Breast epithelium (tissue), 4 donors: ENCODE data around the gene TMEM187. TPM values are rescaled to one million over a fixed set of nuclear protein-coding genes. Genes with fewer than 3 reads are reported as not detected.

Experiments used
- DNase-seq, 2 donors: peaks; one replicate each; pipeline ENCODE4 v3.0.0-alpha.2; 2019; ENCODE audit warnings: low spot score in 2 of 2
- H3K27ac ChIP-seq, 2 donors: fragments of 200-600 bp; sonication (generic) in 1 of 2; one replicate each; pipeline ENCODE4 v1.5.1; 2016 to 2019; ENCODE audit warnings: mild to moderate bottlenecking in 1 of 2
- H3K27me3 ChIP-seq, 2 donors: fragments of 200-600 bp; sonication (generic) in 1 of 2; one replicate each; pipeline versions ENCODE4 v1.5.1 to v1.6.0; 2017 to 2019; ENCODE audit warnings: control low read depth in 1 of 2, mild to moderate bottlenecking in 1 of 2
- H3K36me3 ChIP-seq: fragments of 200-600 bp; one replicate; pipeline ENCODE4 v1.5.1; 2019
- H3K4me1 ChIP-seq, 2 donors: fragments of 200-600 bp; sonication (generic); one replicate each; pipeline ENCODE4 v1.5.1; 2016 to 2019; ENCODE audit warnings: control low read depth in 1 of 2
- H3K4me3 ChIP-seq, 3 donors: fragments of 200-600 bp; sonication (generic); 1 replicate in 2 of 3; 2 replicates in 1 of 3; pipeline ENCODE4 v1.5.1; 2016 to 2019; ENCODE audit warnings: mild to moderate bottlenecking in 3 of 3, moderate library complexity in 2 of 3
- H3K9me3 ChIP-seq, 2 donors: fragments of 200-600 bp; sonication (generic) in 1 of 2; one replicate each; pipeline ENCODE4 v1.5.1; 2016 to 2019; ENCODE audit warnings: control low read depth in 1 of 2
- POLR2A ChIP-seq: fragments of 450-650 bp; IDR thresholded peaks from one replicate; pipeline ENCODE4 v1.6.1; 2016; ENCODE audit warnings: antibody characterized with exemption, mild to moderate bottlenecking, moderate library complexity
- POLR2AphosphoS5 ChIP-seq, 3 donors: sonication (generic); formaldehyde crosslinking; IDR thresholded peaks; one replicate each; pipeline ENCODE4 v1.6.1; 2017; ENCODE audit warnings: antibody characterized with exemption in 3 of 3
- intact Hi-C: fragments of 100-400 bp; cut with DNase I; formaldehyde crosslinking; loops from one replicate; pipeline ENCODE4 v1.15.1; 2023; ENCODE audit warnings: low total_unique reads
- total RNA-seq, 3 donors: library from RNA; depleted of rRNA; stranded (reverse); fragments of >200 nt; gene quantifications; one replicate each; pipeline ENCODE4 v1.1.0, GENCODE V29; 2016
- TF ChIP-seq, protein P1 (sequence below), 3 donors: fragments of 450-650 bp; IDR thresholded peaks; one replicate each; pipeline ENCODE4 v1.5.1; 2016 to 2017; ENCODE audit warnings: antibody characterized with exemption in 3 of 3, mild to moderate bottlenecking in 3 of 3, moderate library complexity in 3 of 3

The TMEM187 gene
- total RNA-seq, 3 donors from 2014 or later = 7.6 to 10.9 (median 8.2) TPM

DNA sequence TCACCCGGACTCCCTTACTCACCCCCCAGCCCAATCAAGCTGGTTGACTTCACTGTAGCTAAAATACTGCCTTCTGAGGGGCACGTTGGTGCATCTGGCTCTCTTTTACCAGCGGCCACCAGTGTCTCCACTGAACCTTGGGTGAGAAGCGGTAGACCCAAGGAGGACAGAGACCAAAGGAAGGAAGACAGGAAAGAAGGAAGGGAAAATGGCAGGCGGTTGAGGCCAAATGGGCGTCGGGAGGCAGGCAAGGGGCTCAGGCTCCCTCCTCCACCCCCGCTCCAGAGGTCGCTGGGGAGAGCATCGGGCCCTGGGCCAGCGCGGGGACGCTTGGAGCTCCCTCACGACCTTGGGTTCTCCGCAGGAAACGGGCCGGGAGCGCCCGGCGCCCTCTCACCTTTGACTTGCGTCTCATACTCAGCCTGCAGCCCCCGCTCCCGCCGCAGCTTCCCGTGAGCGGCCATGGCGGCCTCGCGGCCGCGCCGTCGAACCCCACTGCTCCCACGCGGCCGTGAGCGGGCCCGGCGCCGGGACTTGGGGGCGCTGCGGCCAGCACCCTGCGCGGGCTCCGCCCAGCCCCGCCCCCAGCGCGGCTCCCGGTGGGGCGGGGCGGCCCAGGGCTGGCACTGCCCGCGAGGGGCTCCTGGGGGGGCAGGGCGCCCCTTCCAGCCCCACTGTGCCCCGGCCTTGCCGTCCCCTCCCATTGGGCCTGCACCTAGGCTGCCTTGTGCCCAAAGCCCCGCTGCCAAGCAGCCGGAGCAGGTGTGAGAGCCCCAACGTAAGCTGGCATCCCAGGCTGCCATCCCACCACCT lies 46.6 kb upstream of the TMEM187 start, which contains the start of gene ARHGAP4:
TSS of gene ARHGAP4 (minus strand) at position 526 of the 813 bp plus-strand sequence. CDS start at position 464, 62 bp downstream.
- no peak for DNase-seq
- Histone ChIP-seq H3K4me1 (no peaks in the 10 kb centered on the region), H3K9me3 (no peaks in the 10 kb centered on the region), H3K36me3 (no peaks in the 10 kb centered on the region), H3K4me3 (peak within 1 kb of the TSS; percentile 49 to 70 (median 63)), H3K27ac (peak within 1 kb of the TSS; percentile 87 to 88), H3K27me3 (peaks cover 0 to 46% of the 10 kb centered on the region in 2 donors)
- intact Hi-C loops = no loop called here
- no peak for TF ChIP-seq POLR2AphosphoS5 (IDR thresholded peaks at IDR 0.05)
- TF ChIP-seq, protein P1, sequence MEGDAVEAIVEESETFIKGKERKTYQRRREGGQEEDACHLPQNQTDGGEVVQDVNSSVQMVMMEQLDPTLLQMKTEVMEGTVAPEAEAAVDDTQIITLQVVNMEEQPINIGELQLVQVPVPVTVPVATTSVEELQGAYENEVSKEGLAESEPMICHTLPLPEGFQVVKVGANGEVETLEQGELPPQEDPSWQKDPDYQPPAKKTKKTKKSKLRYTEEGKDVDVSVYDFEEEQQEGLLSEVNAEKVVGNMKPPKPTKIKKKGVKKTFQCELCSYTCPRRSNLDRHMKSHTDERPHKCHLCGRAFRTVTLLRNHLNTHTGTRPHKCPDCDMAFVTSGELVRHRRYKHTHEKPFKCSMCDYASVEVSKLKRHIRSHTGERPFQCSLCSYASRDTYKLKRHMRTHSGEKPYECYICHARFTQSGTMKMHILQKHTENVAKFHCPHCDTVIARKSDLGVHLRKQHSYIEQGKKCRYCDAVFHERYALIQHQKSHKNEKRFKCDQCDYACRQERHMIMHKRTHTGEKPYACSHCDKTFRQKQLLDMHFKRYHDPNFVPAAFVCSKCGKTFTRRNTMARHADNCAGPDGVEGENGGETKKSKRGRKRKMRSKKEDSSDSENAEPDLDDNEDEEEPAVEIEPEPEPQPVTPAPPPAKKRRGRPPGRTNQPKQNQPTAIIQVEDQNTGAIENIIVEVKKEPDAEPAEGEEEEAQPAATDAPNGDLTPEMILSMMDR (IDR thresholded peaks at IDR 0.05) = no peak
- TF ChIP-seq POLR2A = no peak

DNA sequence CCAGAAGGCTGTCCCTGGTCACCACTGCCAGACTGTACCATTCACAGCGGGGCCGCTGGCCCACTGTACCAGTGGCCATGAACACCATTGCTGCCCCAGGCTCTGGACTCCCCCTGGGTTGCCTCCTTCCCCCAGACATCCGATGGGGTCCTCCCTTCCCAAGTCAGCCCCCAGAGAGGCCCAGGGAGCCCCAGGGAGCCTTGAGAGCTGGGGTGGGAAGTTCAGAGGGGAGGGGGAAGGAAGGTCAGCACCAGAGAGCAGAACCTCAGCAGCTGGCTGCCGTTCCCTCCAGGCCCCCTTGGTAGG lies 46.0 kb upstream of the TMEM187 start:
- Histone ChIP-seq H3K9me3 (no peaks in the 10 kb centered on the region), H3K27ac (peak overlapping the region; percentile 87 to 88), H3K27me3 (peaks cover 0 to 45% of the 10 kb centered on the region in 2 donors), H3K4me3 (peak overlapping the region; percentile 27 to 70 (median 49)), H3K4me1 (no peaks in the 10 kb centered on the region), H3K36me3 (no peaks in the 10 kb centered on the region)
- no peak for DNase-seq
- no peak for TF ChIP-seq POLR2AphosphoS5 (IDR thresholded peaks at IDR 0.05)
- no peak for TF ChIP-seq POLR2A
- TF ChIP-seq, protein P1 (IDR thresholded peaks at IDR 0.05) = no peak
- intact Hi-C loops = no loop called here

DNA sequence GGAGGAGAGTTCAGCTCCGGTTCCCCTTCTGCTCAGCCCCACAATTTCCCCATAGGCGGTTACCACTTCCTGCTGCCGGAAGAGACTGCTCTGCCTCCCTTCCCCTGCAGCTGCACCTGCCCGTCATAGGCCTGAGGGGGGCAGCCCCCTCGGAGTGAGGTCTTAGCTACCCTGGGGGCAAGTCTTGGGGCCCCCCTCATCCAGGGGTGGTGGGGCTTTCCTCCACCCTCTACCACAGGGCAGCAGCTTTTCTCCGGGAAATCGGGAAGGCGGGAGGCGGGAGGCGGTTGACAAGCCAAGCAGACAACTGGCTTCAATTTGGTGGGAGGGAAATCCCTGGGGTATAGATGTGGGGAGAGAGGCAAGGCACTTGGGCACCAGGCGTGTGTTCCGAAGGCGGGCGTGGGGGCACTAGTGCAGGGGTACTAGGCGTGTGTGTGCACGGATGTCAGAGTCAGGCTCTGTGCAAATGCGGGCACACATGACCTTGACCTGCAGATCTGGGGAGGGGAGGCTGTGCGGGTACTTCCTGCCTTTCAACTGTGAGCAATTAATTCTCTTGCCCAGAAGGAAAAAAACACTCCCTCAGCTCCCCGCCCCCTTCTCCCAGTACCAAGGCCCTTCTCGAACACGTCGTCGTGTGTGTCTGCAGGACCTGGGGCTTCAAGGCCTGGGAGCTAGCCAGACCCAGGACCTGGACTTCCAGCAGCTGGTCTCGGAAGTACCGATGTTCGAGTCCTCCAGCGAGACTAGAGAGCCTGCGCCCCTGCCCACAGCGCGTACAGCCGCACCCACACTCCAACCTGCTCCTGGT lies 45.5 kb upstream of the TMEM187 start:
- no peak for TF ChIP-seq POLR2A
- no peak for TF ChIP-seq POLR2AphosphoS5 (IDR thresholded peaks at IDR 0.05)
- TF ChIP-seq, protein P1 (IDR thresholded peaks at IDR 0.05) = no peak
- Histone ChIP-seq H3K27ac (peak overlapping the region; percentile 87 to 88), H3K27me3 (peaks cover 0 to 40% of the 10 kb centered on the region in 2 donors), H3K4me3 (peak overlapping the region; percentile 49 to 70 (median 63)), H3K4me1 (no peaks in the 10 kb centered on the region), H3K36me3 (no peaks in the 10 kb centered on the region), H3K9me3 (no peaks in the 10 kb centered on the region)
- peak in 1 of 2 donors; percentile 37 for DNase-seq
- intact Hi-C loops = no loop called here

DNA sequence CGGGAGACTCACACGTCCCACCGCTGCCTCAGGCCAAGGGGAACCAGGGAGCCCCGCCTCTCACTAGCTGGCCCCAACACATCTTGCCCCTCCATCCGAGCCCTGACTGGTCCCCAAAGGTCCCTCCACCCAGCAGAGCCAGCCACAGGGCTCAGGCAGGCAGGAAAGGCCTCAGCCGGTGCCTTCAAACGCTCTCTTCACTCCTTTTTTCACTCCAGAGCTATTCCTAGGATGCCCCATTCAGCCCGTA lies 45.0 kb upstream of the TMEM187 start:
- TF ChIP-seq POLR2AphosphoS5 (IDR thresholded peaks at IDR 0.05) (no peak), POLR2A (no peak)
- TF ChIP-seq, protein P1 (IDR thresholded peaks at IDR 0.05) = no peak
- Histone ChIP-seq H3K27me3 (peaks cover 0 to 38% of the 10 kb centered on the region in 2 donors), H3K27ac (peak overlapping the region; percentile 87 to 88), H3K4me3 (peak overlapping the region; percentile 49 to 70 (median 63)), H3K36me3 (no peaks in the 10 kb centered on the region), H3K9me3 (no peaks in the 10 kb centered on the region), H3K4me1 (no peaks in the 10 kb centered on the region)
- intact Hi-C loops = no loop called here
- no peak for DNase-seq
